NK-92 (cell line): ENCODE measurements around the gene TWF2.

Experiments
- DNase-seq: peaks from one replicate; lab custom pipeline; 2025; ENCODE audit not compliant: unreplicated experiment; lab: John Stamatoyannopoulos, UW

The TWF2 gene

GRCh38 chr3:52204337-52205073, 34.5 kb downstream of the TWF2 start:
- no peak for DNase-seq

- no peak for DNase-seq
These were observed 35.3 kb downstream of the TWF2 start for GRCh38 chr3:52203701-52204100.

- DNase-seq: no peak
These were observed 36.4 kb downstream of the TWF2 start for GRCh38 chr3:52202384-52203077.

GRCh38 chr3:52200981-52201679, 37.8 kb downstream of the TWF2 start:
- no peak for DNase-seq

- DNase-seq: no peak
These were observed 40.0 kb downstream of the TWF2 start for GRCh38 chr3:52198643-52199608.

- DNase-seq: peak; percentile 75
These were observed 40.9 kb downstream of the TWF2 start, which contains the start of gene ALAS1 for GRCh38 chr3:52197842-52198625. Gene ALAS1, plus strand, starts transcription at chr3:52198160. Its CDS starts 1,082 bp downstream, at chr3:52199242.

GRCh38 chr3:52197499-52197841, 41.5 kb downstream of the TWF2 start:
- no peak for DNase-seq

- no peak for DNase-seq
These were observed 42.0 kb downstream of the TWF2 start for GRCh38 chr3:52196977-52197376.

- no peak for DNase-seq
These were observed 43.1 kb downstream of the TWF2 start for GRCh38 chr3:52195823-52196331.

GRCh38 chr3:52195291-52195597, 43.7 kb downstream of the TWF2 start:
- no peak for DNase-seq

- DNase-seq: no peak
These were observed 44.3 kb downstream of the TWF2 start for GRCh38 chr3:52194485-52195290.

- no peak for DNase-seq
These were observed 45.9 kb downstream of the TWF2 start for GRCh38 chr3:52193065-52193464.

- no peak for DNase-seq
These were observed 47.3 kb downstream of the TWF2 start for GRCh38 chr3:52191663-52192062.

- no peak for DNase-seq
These were observed 48.5 kb downstream of the TWF2 start for GRCh38 chr3:52190294-52191074.

GRCh38 chr3:52188556-52188955, 50.4 kb downstream of the TWF2 start:
- no peak for DNase-seq

- DNase-seq: no peak
These were observed 52.2 kb downstream of the TWF2 start for GRCh38 chr3:52186729-52187128.

- DNase-seq: no peak
These were observed 53.1 kb downstream of the TWF2 start for GRCh38 chr3:52185837-52186236.

- no peak for DNase-seq
These were observed 53.6 kb downstream of the TWF2 start for GRCh38 chr3:52185311-52185710.
